ENCODE measurements around the gene KCNQ4. TPM values are rescaled to one million over a fixed set of nuclear protein-coding genes. Genes with fewer than 3 reads are reported as not detected.

KCNQ4 gene
- total and polyA plus RNA-seq, 8 donors, result 0.92 to 1.7 (median 1.4) TPM

DNA sequence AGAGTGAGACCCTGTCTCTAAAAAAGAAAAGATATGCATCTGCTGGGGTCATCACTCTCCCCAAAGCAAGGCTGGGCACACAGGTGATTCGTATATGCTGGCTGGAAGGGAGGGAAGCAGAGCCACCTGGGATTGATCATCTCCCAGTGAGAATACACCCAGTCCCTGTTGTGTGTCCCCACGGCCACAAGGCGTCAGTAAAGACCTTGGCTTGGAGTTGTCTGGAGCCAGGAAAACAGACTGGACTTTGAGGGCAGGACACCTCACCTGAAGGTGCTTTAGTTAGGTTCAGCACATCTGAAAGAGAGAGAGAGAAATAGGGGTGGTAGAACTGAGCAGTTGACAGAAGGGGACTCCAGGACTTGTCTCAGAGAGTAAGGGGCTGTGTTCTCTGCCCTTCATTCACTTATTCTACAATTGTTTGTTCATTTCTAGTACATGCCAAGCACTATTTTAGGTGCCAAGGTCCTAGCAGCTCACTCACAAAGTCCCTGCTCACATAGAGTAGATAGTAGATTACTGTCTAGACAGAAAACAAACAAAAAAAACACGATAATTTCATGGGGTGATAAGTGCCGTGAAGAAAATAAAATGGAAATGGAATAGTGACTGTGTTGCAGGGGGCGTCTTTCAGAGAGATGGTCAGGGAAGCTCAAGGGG is 65.1 kb downstream of the KCNQ4 start:
- intact Hi-C loops (cut with DNase I), result loop anchor here in 1 of 2 donors (5.0 kb wide), 1 partner anchor 104 kb away; no protein-coding TSS in a partner anchor
- no peak overlapping the region for H3K27ac ChIP-seq
- H3K36me3 ChIP-seq, result no peaks in the 10 kb centered on the region
- peaks cover 0 to 10% of the 10 kb centered on the region in 2 donors for H3K4me1 ChIP-seq
- H3K4me3 ChIP-seq, result no peak overlapping the region
- DNase-seq (peak in 2 of 4 donors; percentile 42 to 67), ATAC-seq (peak; percentile 95)
- no peaks in the 10 kb centered on the region for H3K27me3 ChIP-seq
- no peaks in the 10 kb centered on the region for H3K9me3 ChIP-seq
- TF ChIP-seq, protein P1, sequence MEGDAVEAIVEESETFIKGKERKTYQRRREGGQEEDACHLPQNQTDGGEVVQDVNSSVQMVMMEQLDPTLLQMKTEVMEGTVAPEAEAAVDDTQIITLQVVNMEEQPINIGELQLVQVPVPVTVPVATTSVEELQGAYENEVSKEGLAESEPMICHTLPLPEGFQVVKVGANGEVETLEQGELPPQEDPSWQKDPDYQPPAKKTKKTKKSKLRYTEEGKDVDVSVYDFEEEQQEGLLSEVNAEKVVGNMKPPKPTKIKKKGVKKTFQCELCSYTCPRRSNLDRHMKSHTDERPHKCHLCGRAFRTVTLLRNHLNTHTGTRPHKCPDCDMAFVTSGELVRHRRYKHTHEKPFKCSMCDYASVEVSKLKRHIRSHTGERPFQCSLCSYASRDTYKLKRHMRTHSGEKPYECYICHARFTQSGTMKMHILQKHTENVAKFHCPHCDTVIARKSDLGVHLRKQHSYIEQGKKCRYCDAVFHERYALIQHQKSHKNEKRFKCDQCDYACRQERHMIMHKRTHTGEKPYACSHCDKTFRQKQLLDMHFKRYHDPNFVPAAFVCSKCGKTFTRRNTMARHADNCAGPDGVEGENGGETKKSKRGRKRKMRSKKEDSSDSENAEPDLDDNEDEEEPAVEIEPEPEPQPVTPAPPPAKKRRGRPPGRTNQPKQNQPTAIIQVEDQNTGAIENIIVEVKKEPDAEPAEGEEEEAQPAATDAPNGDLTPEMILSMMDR (IDR thresholded peaks at IDR 0.05), result peak; percentile 65 to 72

DNA sequence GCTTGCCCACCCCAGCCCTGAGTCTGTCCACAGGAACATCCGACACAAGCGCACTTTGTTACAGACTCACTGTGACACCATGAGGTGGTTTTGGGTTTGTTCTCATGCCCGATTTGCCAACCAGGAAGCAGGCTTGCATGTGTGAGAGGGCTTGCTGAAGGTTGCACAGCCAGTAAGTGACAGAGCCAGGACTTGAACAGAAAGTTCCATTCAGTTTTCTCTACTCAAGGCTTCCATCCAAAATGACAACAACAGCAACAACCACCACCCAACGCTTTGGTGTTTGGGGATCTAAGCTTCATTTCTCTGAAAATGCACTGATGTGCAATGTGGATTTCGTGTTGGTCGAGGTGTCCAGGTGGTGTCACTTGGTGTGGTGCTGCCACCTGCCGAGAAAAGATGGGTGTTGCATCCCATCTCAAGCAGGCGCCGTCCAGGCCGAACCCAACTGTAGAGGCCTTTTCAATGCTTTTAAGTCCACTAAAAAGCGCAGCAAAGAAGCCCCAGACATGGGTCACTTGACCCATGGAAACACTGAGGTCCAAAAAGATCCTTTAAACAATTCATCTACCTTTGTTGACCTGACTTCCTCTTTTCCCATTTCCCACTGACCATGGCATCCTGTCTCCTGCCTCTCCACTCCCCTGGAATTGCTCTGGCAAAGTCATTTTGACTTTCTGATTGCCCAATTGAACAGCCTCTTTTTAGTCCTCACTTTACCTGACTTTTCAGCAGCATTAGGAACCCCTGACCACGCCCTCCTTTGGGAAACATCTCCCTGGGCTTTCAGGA is 66.4 kb downstream of the KCNQ4 start:
- H3K27me3 ChIP-seq, result no peaks in the 10 kb centered on the region
- intact Hi-C loops (cut with DNase I), result loop anchor here in 1 of 2 donors (5.0 kb wide), 1 partner anchor 102 kb away; no protein-coding TSS in a partner anchor
- peak; percentile 56 to 88 (median 65) for DNase-seq
- H3K27ac ChIP-seq, result no peak overlapping the region
- TF ChIP-seq, protein P1 (IDR thresholded peaks at IDR 0.05), result peak; percentile 88 to 95
- H3K4me3 ChIP-seq, result no peak overlapping the region
- H3K36me3 ChIP-seq, result no peaks in the 10 kb centered on the region
- H3K9me3 ChIP-seq, result no peaks in the 10 kb centered on the region
- H3K4me1 ChIP-seq, result peaks cover 0 to 10% of the 10 kb centered on the region in 2 donors
- ATAC-seq, result peak; percentile 92

DNA sequence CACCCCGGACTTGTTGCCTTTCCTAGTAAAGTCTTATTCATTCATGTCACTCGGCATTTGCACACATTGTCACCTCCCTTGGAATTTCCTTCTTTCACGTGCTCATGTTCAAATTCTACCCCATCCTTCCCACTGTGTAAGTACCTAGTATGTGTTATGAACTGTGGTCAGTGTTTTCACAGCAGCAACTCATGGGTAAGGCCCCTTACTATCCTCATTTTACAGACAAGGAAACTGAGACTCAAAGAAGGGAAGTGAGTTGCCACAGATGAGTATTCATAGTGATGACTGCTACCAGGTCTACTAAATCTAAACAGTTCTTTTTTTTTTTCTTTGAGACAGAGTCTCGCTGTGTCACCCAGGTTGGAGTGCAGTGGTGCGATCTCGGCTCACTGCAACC is 68.1 kb downstream of the KCNQ4 start:
- no peaks in the 10 kb centered on the region for H3K27me3 ChIP-seq
- DNase-seq (no peak), ATAC-seq (no peak)
- peaks cover 0 to 10% of the 10 kb centered on the region in 2 donors for H3K4me1 ChIP-seq
- H3K9me3 ChIP-seq, result no peaks in the 10 kb centered on the region
- H3K36me3 ChIP-seq, result no peaks in the 10 kb centered on the region
- TF ChIP-seq, protein P1 (IDR thresholded peaks at IDR 0.05), result no peak
- no peak overlapping the region for H3K4me3 ChIP-seq
- intact Hi-C loops (cut with DNase I), result no loop called here
- H3K27ac ChIP-seq, result no peak overlapping the region

DNA sequence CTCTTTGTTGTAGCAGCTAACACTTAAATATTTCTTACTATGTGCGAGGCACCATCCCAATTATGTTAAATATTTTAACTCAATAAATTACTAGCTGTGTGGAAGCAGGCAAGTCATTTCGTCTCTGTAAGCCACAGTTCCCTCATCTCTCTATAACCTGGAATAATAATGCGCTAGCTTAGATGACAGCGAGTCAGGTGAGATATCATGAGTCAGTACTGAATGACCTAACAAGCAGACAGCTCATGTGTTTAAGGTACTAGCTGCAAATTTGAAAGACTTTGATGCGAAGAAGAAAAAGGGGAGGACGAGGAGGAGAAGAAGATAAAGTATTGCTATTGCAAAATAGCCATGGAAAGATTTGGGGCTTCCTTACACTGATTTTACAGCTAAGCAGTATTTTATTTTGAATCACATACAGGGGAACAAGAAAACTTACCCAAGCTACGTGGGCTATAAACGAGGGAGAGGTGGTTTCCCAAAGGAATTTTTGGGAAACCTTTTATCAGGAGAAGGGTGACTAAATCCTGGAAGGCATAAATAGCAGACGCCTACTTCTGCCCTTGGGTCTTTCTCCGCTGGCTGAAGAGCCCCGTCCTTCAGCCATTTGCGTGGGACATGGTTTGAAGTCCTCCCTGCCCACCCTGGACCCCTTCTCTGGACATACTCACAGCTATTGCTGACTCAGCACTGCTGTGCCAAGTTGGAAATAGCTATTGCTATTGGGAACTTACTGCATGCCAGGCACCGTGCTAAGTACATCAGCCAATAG is 69.7 kb downstream of the KCNQ4 start:
- ATAC-seq, result no peak
- Histone ChIP-seq H3K36me3 (no peaks in the 10 kb centered on the region), H3K27me3 (no peaks in the 10 kb centered on the region), H3K4me1 (peaks cover 0 to 10% of the 10 kb centered on the region in 2 donors), H3K9me3 (no peaks in the 10 kb centered on the region), H3K27ac (no peak overlapping the region), H3K4me3 (no peak overlapping the region)
- TF ChIP-seq, protein P1 (IDR thresholded peaks at IDR 0.05), result no peak
- DNase-seq, result no peak
- intact Hi-C loops (cut with DNase I), result no loop called here

DNA sequence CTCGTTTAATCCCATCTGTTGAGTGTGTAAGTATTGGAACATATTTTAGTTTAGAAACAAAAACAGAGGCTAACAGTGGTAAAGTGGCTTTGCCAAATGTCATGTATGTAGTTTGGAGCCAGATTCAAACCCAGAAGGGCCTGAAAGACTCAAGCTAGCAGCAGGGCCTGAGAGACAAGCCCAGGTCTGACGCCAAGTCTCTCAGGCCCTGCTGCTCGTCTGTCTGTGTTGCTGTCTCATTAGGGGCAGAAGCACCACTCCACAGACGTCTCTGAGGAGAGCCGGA is 70.2 kb downstream of the KCNQ4 start:
- intact Hi-C loops (cut with DNase I), result no loop called here
- Histone ChIP-seq H3K27ac (no peak overlapping the region), H3K36me3 (no peaks in the 10 kb centered on the region), H3K9me3 (no peaks in the 10 kb centered on the region), H3K4me1 (peaks cover 0 to 8% of the 10 kb centered on the region in 2 donors), H3K4me3 (no peak overlapping the region), H3K27me3 (no peaks in the 10 kb centered on the region)
- DNase-seq (peak in 1 of 4 donors; percentile 68), ATAC-seq (no peak)
- TF ChIP-seq, protein P1 (IDR thresholded peaks at IDR 0.05), result no peak
